ENCODE results near the gene OBP2A. TPM values are rescaled to one million over a fixed set of nuclear protein-coding genes. Genes with fewer than 3 reads are reported as not detected.

Gene OBP2A
- total RNA-seq, 1 experiment from 2014 or later, result not detected

GRCh38 chr9:135500071-135500524, 45.8 kb upstream of the OBP2A start:
- Histone ChIP-seq H3K36me3 (ENCODE audit: control insufficient read depth, insufficient read depth, low read length) (peaks cover 9% of the 10 kb centered on the region), H3K9me3 (no peaks in the 10 kb centered on the region), H3K4me3 (ENCODE audit: low read depth, low read length) (peak overlapping the region; percentile 91), H3K27me3 (replicated peaks; ENCODE audit: control insufficient read depth, insufficient read depth, low read length) (no peaks in the 10 kb centered on the region), H3K4me1 (peaks cover 12% of the 10 kb centered on the region; the same call in 1 of the 2 replicates)
- Mint-ChIP-seq H3K4me3 (ENCODE audit: unreplicated experiment) (peak overlapping the region; percentile 75), H3K36me3 (ENCODE audit: insufficient read depth, unreplicated experiment) (peaks cover 34% of the 10 kb centered on the region), H3K4me1 (ENCODE audit: low read depth, unreplicated experiment) (no peaks in the 10 kb centered on the region), H3K9me3 (ENCODE audit: unreplicated experiment) (no peaks in the 10 kb centered on the region), H3K27ac (ENCODE audit: unreplicated experiment) (peak overlapping the region; percentile 89), H3K27me3 (ENCODE audit: insufficient read depth, unreplicated experiment) (no peaks in the 10 kb centered on the region)
- POLR2A ChIA-PET, result no interaction called here
- CTCF ChIA-PET, result interaction anchor here (0.5 kb wide), 1 partner anchor 19 kb away, joined by 3 read pairs; no protein-coding TSS in a partner anchor
- intact Hi-C loops (cut with micrococcal nuclease; ENCODE audit: unreplicated experiment), result loop anchor here (2.0 kb wide), 1 partner anchor 19 kb away; no protein-coding TSS in a partner anchor
- no peak for DNase-seq
- TF ChIP-seq CTCF (IDR thresholded peaks at IDR 0.05; ENCODE audit: insufficient read depth in 1 of 2, low read depth in 1 of 2, low read length in 1 of 2, severe bottlenecking in 1 of 2, unreplicated experiment in 1 of 2), result no peak
- no TSS peak for BruUV-seq (replicated peaks)

DNA sequence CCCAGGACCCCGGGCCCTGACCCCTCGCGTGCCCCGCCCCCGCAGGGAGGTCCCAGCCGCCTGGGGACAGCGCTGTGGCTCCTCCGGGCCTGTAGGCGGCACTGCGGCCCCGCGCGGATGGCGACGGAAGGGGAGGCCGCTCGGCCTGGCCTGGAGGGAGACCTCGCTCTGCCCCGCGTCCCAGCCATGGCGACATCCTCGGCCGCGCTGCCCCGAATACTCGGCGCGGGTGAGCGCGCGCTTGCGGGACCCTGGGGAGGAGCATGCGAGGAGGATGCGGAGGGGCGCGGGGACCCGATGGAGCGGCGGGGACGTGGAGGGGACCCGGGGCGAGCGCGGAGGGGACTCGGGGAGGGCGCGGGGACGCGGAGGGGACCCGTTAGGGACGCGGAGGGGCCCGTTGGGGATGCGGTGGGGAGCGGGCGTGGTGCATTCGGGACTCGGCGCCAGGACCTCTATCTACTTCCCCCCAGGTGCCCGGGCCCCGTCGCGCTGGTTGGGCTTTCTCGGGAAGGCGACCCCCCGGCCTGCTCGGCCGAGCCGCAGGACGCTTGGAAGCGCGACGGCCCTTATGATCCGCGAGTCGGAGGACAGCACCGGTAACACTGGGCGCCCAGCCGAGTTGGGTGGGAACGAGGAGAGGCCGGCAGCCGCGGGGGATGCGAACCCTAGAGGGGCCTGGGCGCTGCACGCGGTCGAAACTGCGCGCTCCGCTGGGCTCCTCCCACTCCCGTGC, 45.2 kb upstream of the OBP2A start, which contains the start of gene MRPS2:
TSS of gene MRPS2 (plus strand) at position 158 of the 736 bp plus-strand sequence. CDS start at position 187, 29 bp downstream.
- Mint-ChIP-seq H3K4me3 (ENCODE audit: unreplicated experiment) (peak within 1 kb of the TSS; percentile 75), H3K9me3 (ENCODE audit: unreplicated experiment) (no peaks in the 10 kb centered on the region), H3K4me1 (ENCODE audit: low read depth, unreplicated experiment) (no peaks in the 10 kb centered on the region), H3K27ac (ENCODE audit: unreplicated experiment) (peak within 1 kb of the TSS; percentile 89), H3K27me3 (ENCODE audit: insufficient read depth, unreplicated experiment) (no peaks in the 10 kb centered on the region), H3K36me3 (ENCODE audit: insufficient read depth, unreplicated experiment) (peaks cover 38% of the 10 kb centered on the region)
- Histone ChIP-seq H3K9me3 (no peaks in the 10 kb centered on the region), H3K4me1 (peaks cover 12% of the 10 kb centered on the region; the same call in 1 of the 2 replicates), H3K36me3 (ENCODE audit: control insufficient read depth, insufficient read depth, low read length) (peaks cover 9% of the 10 kb centered on the region), H3K4me3 (ENCODE audit: low read depth, low read length) (peak within 1 kb of the TSS; percentile 91), H3K27me3 (replicated peaks; ENCODE audit: control insufficient read depth, insufficient read depth, low read length) (no peaks in the 10 kb centered on the region)
- POLR2A ChIA-PET, result no interaction called here
- no TSS peak for BruUV-seq (replicated peaks)
- DNase-seq, result peak; percentile 89 to 95
- CTCF ChIA-PET, result no interaction called here
- peak; percentile 74 to 88 for TF ChIP-seq CTCF (IDR thresholded peaks at IDR 0.05; ENCODE audit: insufficient read depth in 1 of 2, low read depth in 1 of 2, low read length in 1 of 2, severe bottlenecking in 1 of 2, unreplicated experiment in 1 of 2)
- intact Hi-C loops (cut with micrococcal nuclease; ENCODE audit: unreplicated experiment), result loop anchor here (2.0 kb wide), 1 partner anchor 20 kb away; no protein-coding TSS in a partner anchor

GRCh38 chr9:135501261-135502167, 44.4 kb upstream of the OBP2A start:
- Mint-ChIP-seq H3K36me3 (ENCODE audit: insufficient read depth, unreplicated experiment) (peaks cover 38% of the 10 kb centered on the region), H3K9me3 (ENCODE audit: unreplicated experiment) (no peaks in the 10 kb centered on the region), H3K4me1 (ENCODE audit: low read depth, unreplicated experiment) (no peaks in the 10 kb centered on the region), H3K27me3 (ENCODE audit: insufficient read depth, unreplicated experiment) (no peaks in the 10 kb centered on the region), H3K4me3 (ENCODE audit: unreplicated experiment) (peak overlapping the region; percentile 75), H3K27ac (ENCODE audit: unreplicated experiment) (no peak overlapping the region)
- Histone ChIP-seq H3K4me3 (ENCODE audit: low read depth, low read length) (peak overlapping the region; percentile 91), H3K4me1 (peaks cover 12% of the 10 kb centered on the region; the same call in 1 of the 2 replicates), H3K9me3 (no peaks in the 10 kb centered on the region), H3K27me3 (replicated peaks; ENCODE audit: control insufficient read depth, insufficient read depth, low read length) (no peaks in the 10 kb centered on the region), H3K36me3 (ENCODE audit: control insufficient read depth, insufficient read depth, low read length) (peaks cover 9% of the 10 kb centered on the region)
- TF ChIP-seq CTCF (IDR thresholded peaks at IDR 0.05; ENCODE audit: insufficient read depth in 1 of 2, low read depth in 1 of 2, low read length in 1 of 2, severe bottlenecking in 1 of 2, unreplicated experiment in 1 of 2), result no peak
- POLR2A ChIA-PET, result no interaction called here
- CTCF ChIA-PET, result no interaction called here
- intact Hi-C loops (cut with micrococcal nuclease; ENCODE audit: unreplicated experiment), result loop anchor here (2.0 kb wide), 1 partner anchor 21 kb away; no protein-coding TSS in a partner anchor
- peak in 1 of 2 experiments; percentile 65 for DNase-seq
- BruUV-seq (replicated peaks), result no TSS peak
